ENCODE results near the gene C3orf80.

C3orf80 gene

DNA sequence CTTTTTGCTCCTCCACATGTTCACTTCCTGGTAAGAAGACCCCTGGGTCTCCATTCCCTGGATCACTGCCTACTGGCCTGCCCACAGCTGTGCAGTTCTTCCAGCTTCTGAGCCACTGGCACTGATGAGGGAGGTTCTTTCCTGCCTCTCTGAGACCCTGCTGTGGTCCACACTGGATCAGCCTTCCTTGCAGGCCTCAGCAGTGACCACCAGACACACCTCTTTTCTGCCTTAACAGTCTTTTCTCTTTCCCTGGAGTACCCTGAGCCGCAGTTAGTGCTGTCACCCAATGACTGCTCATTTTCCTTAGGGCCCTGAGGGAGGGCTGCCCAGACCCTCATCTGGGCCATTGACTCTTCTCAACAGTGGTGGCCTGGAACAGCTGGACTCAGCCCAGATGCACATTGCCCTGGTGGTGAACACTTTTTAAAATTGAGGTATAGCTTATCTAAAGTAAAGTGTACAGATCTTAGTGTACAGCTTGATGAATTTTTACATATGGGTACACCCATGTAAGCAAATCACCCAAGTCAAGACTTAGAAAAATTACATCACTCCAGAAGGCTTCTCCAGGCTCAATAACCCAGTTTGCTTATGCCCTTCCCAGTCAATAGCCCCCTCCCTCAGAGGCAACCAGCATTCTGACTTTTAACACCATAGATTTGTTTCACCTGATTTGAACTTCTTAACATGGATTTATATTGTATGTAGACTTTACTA lies 32.8 kb upstream of the C3orf80 start:
- Histone ChIP-seq H3K9me3 (ENCODE audit: insufficient read depth, low read length, severe bottlenecking) (no peaks in the 10 kb centered on the region), H3K4me1 (ENCODE audit: insufficient read depth, low read length) (no peaks in the 10 kb centered on the region), H4K20me1 (ENCODE audit: insufficient read depth, low read length) (no peaks in the 10 kb centered on the region), H3K36me3 (ENCODE audit: insufficient read depth, low read length) (no peaks in the 10 kb centered on the region), H3K4me3 (ENCODE audit: low read depth in 1 of 2, low read length in 2 of 2) (no peak overlapping the region), H2AFZ (ENCODE audit: low read depth, low read length) (no peak overlapping the region), H3K27me3 (ENCODE audit: insufficient read depth, low read length, poor library complexity) (no peaks in the 10 kb centered on the region), H3K9ac (ENCODE audit: low read depth, low read length) (no peak overlapping the region), H3K79me2 (ENCODE audit: insufficient read depth, low read length) (no peaks in the 10 kb centered on the region), H3K27ac (ENCODE audit: low read length) (no peak overlapping the region), H3K4me2 (ENCODE audit: insufficient read depth, low read length) (no peak overlapping the region)
- ATAC-seq (ENCODE audit: insufficient read depth, low read depth) (no peak), DNase-seq (no peak)
- TF ChIP-seq EZH2 (IDR thresholded peaks at IDR 0.05; ENCODE audit: borderline replicate concordance, low read depth, low read length, severe bottlenecking): no peak
- TF ChIP-seq, protein P1, sequence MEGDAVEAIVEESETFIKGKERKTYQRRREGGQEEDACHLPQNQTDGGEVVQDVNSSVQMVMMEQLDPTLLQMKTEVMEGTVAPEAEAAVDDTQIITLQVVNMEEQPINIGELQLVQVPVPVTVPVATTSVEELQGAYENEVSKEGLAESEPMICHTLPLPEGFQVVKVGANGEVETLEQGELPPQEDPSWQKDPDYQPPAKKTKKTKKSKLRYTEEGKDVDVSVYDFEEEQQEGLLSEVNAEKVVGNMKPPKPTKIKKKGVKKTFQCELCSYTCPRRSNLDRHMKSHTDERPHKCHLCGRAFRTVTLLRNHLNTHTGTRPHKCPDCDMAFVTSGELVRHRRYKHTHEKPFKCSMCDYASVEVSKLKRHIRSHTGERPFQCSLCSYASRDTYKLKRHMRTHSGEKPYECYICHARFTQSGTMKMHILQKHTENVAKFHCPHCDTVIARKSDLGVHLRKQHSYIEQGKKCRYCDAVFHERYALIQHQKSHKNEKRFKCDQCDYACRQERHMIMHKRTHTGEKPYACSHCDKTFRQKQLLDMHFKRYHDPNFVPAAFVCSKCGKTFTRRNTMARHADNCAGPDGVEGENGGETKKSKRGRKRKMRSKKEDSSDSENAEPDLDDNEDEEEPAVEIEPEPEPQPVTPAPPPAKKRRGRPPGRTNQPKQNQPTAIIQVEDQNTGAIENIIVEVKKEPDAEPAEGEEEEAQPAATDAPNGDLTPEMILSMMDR (IDR thresholded peaks at IDR 0.05; ENCODE audit: borderline replicate concordance, extremely low read depth, low read length, poor library complexity, severe bottlenecking): no peak

DNA sequence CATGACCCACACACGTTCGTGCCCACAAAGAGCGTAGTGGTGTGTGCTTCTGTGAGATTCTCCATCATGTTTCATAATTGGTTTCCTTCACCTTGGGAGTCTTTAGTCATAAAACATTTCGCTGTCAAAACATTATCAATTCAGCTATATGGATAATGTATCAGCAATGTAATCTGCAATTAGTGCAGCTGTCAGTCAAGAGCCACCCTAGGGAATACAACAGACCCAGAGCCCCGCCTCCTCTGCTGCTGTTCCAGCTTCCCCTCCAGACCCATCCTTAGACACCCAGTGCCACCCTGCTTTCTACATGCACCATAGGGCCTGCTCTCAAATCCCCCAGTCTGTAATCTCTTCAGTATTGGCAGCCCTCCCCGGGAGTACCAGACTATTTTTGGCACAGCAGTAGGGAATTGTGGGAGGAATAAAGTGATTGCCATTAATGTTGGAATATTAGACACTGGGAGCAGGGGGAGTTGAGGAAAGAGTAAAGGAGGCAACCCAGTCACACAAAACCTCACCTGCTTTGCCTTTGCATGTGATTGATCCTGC lies 31.5 kb upstream of the C3orf80 start:
- Histone ChIP-seq H4K20me1 (ENCODE audit: insufficient read depth, low read length) (no peaks in the 10 kb centered on the region), H3K36me3 (ENCODE audit: insufficient read depth, low read length) (no peaks in the 10 kb centered on the region), H3K4me3 (ENCODE audit: low read depth in 1 of 2, low read length in 2 of 2) (no peak overlapping the region), H3K27ac (ENCODE audit: low read length) (no peak overlapping the region), H3K79me2 (ENCODE audit: insufficient read depth, low read length) (no peaks in the 10 kb centered on the region), H3K4me2 (ENCODE audit: insufficient read depth, low read length) (no peak overlapping the region), H2AFZ (ENCODE audit: low read depth, low read length) (no peak overlapping the region), H3K9ac (ENCODE audit: low read depth, low read length) (no peak overlapping the region), H3K9me3 (ENCODE audit: insufficient read depth, low read length, severe bottlenecking) (no peaks in the 10 kb centered on the region), H3K4me1 (ENCODE audit: insufficient read depth, low read length) (no peaks in the 10 kb centered on the region), H3K27me3 (ENCODE audit: insufficient read depth, low read length, poor library complexity) (no peaks in the 10 kb centered on the region)
- no peak for TF ChIP-seq EZH2 (IDR thresholded peaks at IDR 0.05; ENCODE audit: borderline replicate concordance, low read depth, low read length, severe bottlenecking)
- TF ChIP-seq, protein P1 (IDR thresholded peaks at IDR 0.05; ENCODE audit: borderline replicate concordance, extremely low read depth, low read length, poor library complexity, severe bottlenecking): no peak
- no peak for DNase-seq
- no peak for ATAC-seq (ENCODE audit: insufficient read depth, low read depth)

DNA sequence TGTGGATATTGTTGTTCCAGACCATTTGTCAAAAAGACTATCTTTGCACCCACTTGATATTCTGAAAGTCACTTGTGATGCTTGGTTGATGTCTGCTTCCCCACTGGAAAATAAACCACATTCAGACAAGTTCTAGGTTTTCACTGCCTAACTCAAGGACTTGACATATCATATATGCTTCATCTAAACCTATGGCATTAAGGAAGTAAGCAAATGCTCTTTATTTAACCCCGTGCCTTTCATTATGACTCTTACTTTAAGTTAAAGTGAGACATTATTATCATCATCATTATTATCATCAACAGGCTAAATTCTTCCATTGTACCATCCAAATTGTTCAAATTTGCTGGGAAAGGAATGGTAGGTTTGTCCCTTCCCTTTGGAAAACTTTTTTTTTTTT lies 30.8 kb upstream of the C3orf80 start:
- H3K9me3 ChIP-seq (ENCODE audit: insufficient read depth, low read length, severe bottlenecking): no peaks in the 10 kb centered on the region
- TF ChIP-seq, protein P1 (IDR thresholded peaks at IDR 0.05; ENCODE audit: borderline replicate concordance, extremely low read depth, low read length, poor library complexity, severe bottlenecking): no peak
- no peak for TF ChIP-seq EZH2 (IDR thresholded peaks at IDR 0.05; ENCODE audit: borderline replicate concordance, low read depth, low read length, severe bottlenecking)
- DNase-seq (no peak), ATAC-seq (ENCODE audit: insufficient read depth, low read depth) (no peak)
- no peaks in the 10 kb centered on the region for H3K4me1 ChIP-seq (ENCODE audit: insufficient read depth, low read length)
- H3K4me2 ChIP-seq (ENCODE audit: insufficient read depth, low read length): no peak overlapping the region
- H3K79me2 ChIP-seq (ENCODE audit: insufficient read depth, low read length): no peaks in the 10 kb centered on the region
- H3K27me3 ChIP-seq (ENCODE audit: insufficient read depth, low read length, poor library complexity): no peaks in the 10 kb centered on the region
- no peak overlapping the region for H3K27ac ChIP-seq (ENCODE audit: low read length)
- H3K9ac ChIP-seq (ENCODE audit: low read depth, low read length): no peak overlapping the region
- no peak overlapping the region for H3K4me3 ChIP-seq (ENCODE audit: low read depth in 1 of 2, low read length in 2 of 2)
- H3K36me3 ChIP-seq (ENCODE audit: insufficient read depth, low read length): no peaks in the 10 kb centered on the region
- H4K20me1 ChIP-seq (ENCODE audit: insufficient read depth, low read length): no peaks in the 10 kb centered on the region
- no peak overlapping the region for H2AFZ ChIP-seq (ENCODE audit: low read depth, low read length)
